Right cardiac atrium (tissue), 5 donors: ENCODE measurements around the gene F13A1. TPM values are rescaled to one million over a fixed set of nuclear protein-coding genes. Genes with fewer than 3 reads are reported as not detected.

Experiments
- ATAC-seq, 2 donors: fragments of 200-7000 bp; cut with Tn5 transposase; one replicate each; pipeline versions ENCODE4 v1.8.0 to v1.9.1; 2020; ENCODE audit warnings: moderate library complexity in 2 of 2, mild to moderate bottlenecking in 1 of 2
- DNase-seq, 3 donors: peaks; one replicate each; pipeline ENCODE4 v3.0.0-alpha.2; 2020
- H3K27ac ChIP-seq: one replicate; pipeline ENCODE4 v1.5.1; 2013; ENCODE audit warnings: mild to moderate bottlenecking, low read length, control low read depth, moderate library complexity
- H3K27me3 ChIP-seq: one replicate; pipeline ENCODE4 v1.6.1; 2013; ENCODE audit not compliant: control insufficient read depth, insufficient read depth
- H3K4me1 ChIP-seq: one replicate; pipeline ENCODE4 v1.6.1; 2013; ENCODE audit warnings: low read length; ENCODE audit not compliant: control insufficient read depth, insufficient read depth
- H3K4me3 ChIP-seq: one replicate; pipeline ENCODE4 v1.5.1; 2013; ENCODE audit warnings: low read length, control low read depth
- H3K9me3 ChIP-seq: one replicate; pipeline ENCODE4 v1.6.1; 2013; ENCODE audit warnings: low read length; ENCODE audit not compliant: control insufficient read depth
- WGBS: extraction: QIAGEN DNeasy Blood & Tissue Kit; methylation state at CpG from one replicate; pipeline ENCODE4 v1.1.7; 2013; 5-methylcytosine and 5-hydroxymethylcytosine counted together
- intact Hi-C, 4 donors: fragments of 100-400 bp; cut with DNase I; formaldehyde crosslinking; loops; one replicate each; pipeline versions ENCODE4 v1.11.0 to v1.14.0; 2022 to 2023
- polyA plus RNA-seq: library from polyadenylated mRNA; stranded (reverse); fragments of 200-250 nt; gene quantifications from one replicate; pipeline ENCODE4 v1.2.3, GENCODE V29; 2013
- total RNA-seq, 4 donors: library from RNA; stranded (reverse); fragmentation: NEBNext Ultra II Directional; extraction: Animal tissue kit (Norgen Biotek cat#: 25700); gene quantifications; one replicate each; pipeline ENCODE4 v1.2.1, GENCODE V29; 2021
- donor health status: healthy with polysubstance abuse.
- donor health status: DM: no; HTN: yes; CAD: no.
- donor health status: DM: no; HTN: no; CAD: no.
- donor health status: DM: no; HTN: yes; CAD: no; lungs with severe emphysema.
- donor health status: DM: yes; HTN: yes; CAD: no.

F13A1 gene
- total and polyA plus RNA-seq, 5 donors = 9.4 to 140 (median 80.1) TPM

GRCh38 chr6:6284221-6284966 is 36.1 kb downstream of the F13A1 start:
- Histone ChIP-seq H3K4me3 (no peak overlapping the region), H3K27ac (no peak overlapping the region), H3K27me3 (no peaks in the 10 kb centered on the region), H3K9me3 (no peaks in the 10 kb centered on the region), H3K4me1 (no peaks in the 10 kb centered on the region)
- ATAC-seq (no peak), DNase-seq (no peak)
- WGBS = 81% methylated on average over 6 of the region's 6 CpGs
- intact Hi-C loops = no loop called here

- intact Hi-C loops = no loop called here
- no peaks in the 10 kb centered on the region for H3K4me1 ChIP-seq
- H3K27me3 ChIP-seq = no peaks in the 10 kb centered on the region
- WGBS = 93% methylated on average over 2 of the region's 2 CpGs
- no peak for DNase-seq
- no peak for ATAC-seq
- no peak overlapping the region for H3K27ac ChIP-seq
- H3K9me3 ChIP-seq = no peaks in the 10 kb centered on the region
- no peak overlapping the region for H3K4me3 ChIP-seq
Measured at GRCh38 chr6:6283746-6284145, 36.7 kb downstream of the F13A1 start.

GRCh38 chr6:6282716-6283115 is 37.7 kb downstream of the F13A1 start:
- DNase-seq (no peak), ATAC-seq (no peak)
- no peak overlapping the region for H3K4me3 ChIP-seq
- WGBS = 68% methylated on average over 1 of the region's 1 CpG
- H3K9me3 ChIP-seq = no peaks in the 10 kb centered on the region
- intact Hi-C loops = no loop called here
- H3K27ac ChIP-seq = no peak overlapping the region
- H3K27me3 ChIP-seq = no peaks in the 10 kb centered on the region
- no peaks in the 10 kb centered on the region for H3K4me1 ChIP-seq

GRCh38 chr6:6277413-6277812 is 43.0 kb downstream of the F13A1 start:
- Histone ChIP-seq H3K27me3 (no peaks in the 10 kb centered on the region), H3K4me1 (no peaks in the 10 kb centered on the region), H3K27ac (no peak overlapping the region), H3K4me3 (no peak overlapping the region), H3K9me3 (no peaks in the 10 kb centered on the region)
- intact Hi-C loops = no loop called here
- WGBS = 80% methylated on average over 4 of the region's 4 CpGs
- DNase-seq (no peak), ATAC-seq (no peak)

- intact Hi-C loops = no loop called here
- ATAC-seq = no peak
Measured at GRCh38 chr6:6270948-6271535, 49.4 kb downstream of the F13A1 start.

GRCh38 chr6:6260196-6260722 is 60.2 kb downstream of the F13A1 start:
- DNase-seq = no peak
- 71% methylated on average over 6 of the region's 6 CpGs for WGBS
- Histone ChIP-seq H3K4me3 (no peak overlapping the region), H3K9me3 (no peaks in the 10 kb centered on the region), H3K27me3 (peaks cover 2% of the 10 kb centered on the region), H3K27ac (no peak overlapping the region), H3K4me1 (no peaks in the 10 kb centered on the region)
- intact Hi-C loops = no loop called here
- ATAC-seq = no peak

More at GRCh38 chr6:6270948-6271535, 49.4 kb downstream of the F13A1 start:
- H3K27me3 ChIP-seq = no peaks in the 10 kb centered on the region
- H3K4me3 ChIP-seq = no peak overlapping the region
- H3K9me3 ChIP-seq = no peaks in the 10 kb centered on the region
- WGBS = 51% methylated on average over 7 of the region's 7 CpGs
- no peaks in the 10 kb centered on the region for H3K4me1 ChIP-seq
- H3K27ac ChIP-seq = no peak overlapping the region
- DNase-seq = no peak

- intact Hi-C loops = no loop called here
- Histone ChIP-seq H3K27ac (no peak overlapping the region), H3K9me3 (no peaks in the 10 kb centered on the region), H3K27me3 (no peaks in the 10 kb centered on the region), H3K4me3 (no peak overlapping the region), H3K4me1 (no peaks in the 10 kb centered on the region)
- DNase-seq = no peak
- ATAC-seq = no peak
- WGBS = 54% methylated on average over 2 of the region's 2 CpGs
Measured at GRCh38 chr6:6256886-6257285, 63.6 kb downstream of the F13A1 start.

GRCh38 chr6:6256259-6256658 is 64.2 kb downstream of the F13A1 start:
- H3K27me3 ChIP-seq = no peaks in the 10 kb centered on the region
- intact Hi-C loops = no loop called here

GRCh38 chr6:6251555-6252280 is 68.7 kb downstream of the F13A1 start:
- WGBS = 81% methylated on average over 13 of the region's 13 CpGs
- H3K4me1 ChIP-seq = no peaks in the 10 kb centered on the region
- no peak for DNase-seq
- intact Hi-C loops = no loop called here
- no peak overlapping the region for H3K4me3 ChIP-seq
- H3K27ac ChIP-seq = no peak overlapping the region
- ATAC-seq = no peak
- no peaks in the 10 kb centered on the region for H3K27me3 ChIP-seq
- no peaks in the 10 kb centered on the region for H3K9me3 ChIP-seq

More at GRCh38 chr6:6256259-6256658, 64.2 kb downstream of the F13A1 start:
- Histone ChIP-seq H3K4me1 (no peaks in the 10 kb centered on the region), H3K4me3 (no peak overlapping the region), H3K9me3 (no peaks in the 10 kb centered on the region), H3K27ac (no peak overlapping the region)
- 83% methylated on average over 4 of the region's 4 CpGs for WGBS
- DNase-seq = no peak
- no peak for ATAC-seq

- no peaks in the 10 kb centered on the region for H3K27me3 ChIP-seq
- no peaks in the 10 kb centered on the region for H3K4me1 ChIP-seq
- H3K9me3 ChIP-seq = no peaks in the 10 kb centered on the region
- intact Hi-C loops = no loop called here
- H3K4me3 ChIP-seq = no peak overlapping the region
- 63% methylated on average over 2 of the region's 2 CpGs for WGBS
- no peak for DNase-seq
- no peak for ATAC-seq
- H3K27ac ChIP-seq = no peak overlapping the region
Measured at GRCh38 chr6:6248651-6249050, 71.8 kb downstream of the F13A1 start.

- DNase-seq (no peak), ATAC-seq (no peak)
- Histone ChIP-seq H3K9me3 (no peaks in the 10 kb centered on the region), H3K4me3 (no peak overlapping the region), H3K4me1 (no peaks in the 10 kb centered on the region), H3K27ac (no peak overlapping the region), H3K27me3 (no peaks in the 10 kb centered on the region)
- intact Hi-C loops = no loop called here
- 50% methylated on average over 2 of the region's 2 CpGs for WGBS
Measured at GRCh38 chr6:6246544-6246943, 73.9 kb downstream of the F13A1 start.
